Measurements from ENCODE around the gene CHST13.

The CHST13 gene

GRCh38 chr3:126518779-126519177 is 5.2 kb upstream of the CHST13 start:
- no peak for TF ChIP-seq FOXM1 (IDR thresholded peaks at IDR 0.05; ENCODE audit: borderline replicate concordance, low read depth)
- no peak for TF ChIP-seq USF1 (IDR thresholded peaks at IDR 0.05)
- TF ChIP-seq TCF12 (IDR thresholded peaks at IDR 0.05; ENCODE audit: low read depth) = no peak
- no peak for TF ChIP-seq EP300 (IDR thresholded peaks at IDR 0.05; ENCODE audit: borderline replicate concordance)
- no peak for TF ChIP-seq CEBPB (IDR thresholded peaks at IDR 0.05)
- TF ChIP-seq NFIC (IDR thresholded peaks at IDR 0.05) = no peak
- TF ChIP-seq CREB1 (IDR thresholded peaks at IDR 0.05; ENCODE audit: low read depth) = no peak
- TF ChIP-seq, protein P1, sequence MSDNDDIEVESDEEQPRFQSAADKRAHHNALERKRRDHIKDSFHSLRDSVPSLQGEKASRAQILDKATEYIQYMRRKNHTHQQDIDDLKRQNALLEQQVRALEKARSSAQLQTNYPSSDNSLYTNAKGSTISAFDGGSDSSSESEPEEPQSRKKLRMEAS (IDR thresholded peaks at IDR 0.05) = no peak
- no peak for TF ChIP-seq EGR1 (IDR thresholded peaks at IDR 0.05)
- TF ChIP-seq TEAD4 (IDR thresholded peaks at IDR 0.05) = no peak
- TF ChIP-seq TAF1 (IDR thresholded peaks at IDR 0.05; ENCODE audit: low read depth) = no peak
- no peak for TF ChIP-seq YY1 (IDR thresholded peaks at IDR 0.05; ENCODE audit: low read depth)
- TF ChIP-seq, protein P2, sequence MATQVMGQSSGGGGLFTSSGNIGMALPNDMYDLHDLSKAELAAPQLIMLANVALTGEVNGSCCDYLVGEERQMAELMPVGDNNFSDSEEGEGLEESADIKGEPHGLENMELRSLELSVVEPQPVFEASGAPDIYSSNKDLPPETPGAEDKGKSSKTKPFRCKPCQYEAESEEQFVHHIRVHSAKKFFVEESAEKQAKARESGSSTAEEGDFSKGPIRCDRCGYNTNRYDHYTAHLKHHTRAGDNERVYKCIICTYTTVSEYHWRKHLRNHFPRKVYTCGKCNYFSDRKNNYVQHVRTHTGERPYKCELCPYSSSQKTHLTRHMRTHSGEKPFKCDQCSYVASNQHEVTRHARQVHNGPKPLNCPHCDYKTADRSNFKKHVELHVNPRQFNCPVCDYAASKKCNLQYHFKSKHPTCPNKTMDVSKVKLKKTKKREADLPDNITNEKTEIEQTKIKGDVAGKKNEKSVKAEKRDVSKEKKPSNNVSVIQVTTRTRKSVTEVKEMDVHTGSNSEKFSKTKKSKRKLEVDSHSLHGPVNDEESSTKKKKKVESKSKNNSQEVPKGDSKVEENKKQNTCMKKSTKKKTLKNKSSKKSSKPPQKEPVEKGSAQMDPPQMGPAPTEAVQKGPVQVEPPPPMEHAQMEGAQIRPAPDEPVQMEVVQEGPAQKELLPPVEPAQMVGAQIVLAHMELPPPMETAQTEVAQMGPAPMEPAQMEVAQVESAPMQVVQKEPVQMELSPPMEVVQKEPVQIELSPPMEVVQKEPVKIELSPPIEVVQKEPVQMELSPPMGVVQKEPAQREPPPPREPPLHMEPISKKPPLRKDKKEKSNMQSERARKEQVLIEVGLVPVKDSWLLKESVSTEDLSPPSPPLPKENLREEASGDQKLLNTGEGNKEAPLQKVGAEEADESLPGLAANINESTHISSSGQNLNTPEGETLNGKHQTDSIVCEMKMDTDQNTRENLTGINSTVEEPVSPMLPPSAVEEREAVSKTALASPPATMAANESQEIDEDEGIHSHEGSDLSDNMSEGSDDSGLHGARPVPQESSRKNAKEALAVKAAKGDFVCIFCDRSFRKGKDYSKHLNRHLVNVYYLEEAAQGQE (IDR thresholded peaks at IDR 0.05; ENCODE audit: low read depth) = no peak
- TF ChIP-seq RAD21 (IDR thresholded peaks at IDR 0.05; ENCODE audit: low read depth) = no peak
- no peak for TF ChIP-seq ZBTB7A (IDR thresholded peaks at IDR 0.05; ENCODE audit: low read depth)

GRCh38 chr3:126519506-126520455 is 4.2 kb upstream of the CHST13 start:
- TF ChIP-seq YY1 (IDR thresholded peaks at IDR 0.05; ENCODE audit: low read depth) = no peak
- TF ChIP-seq CREB1 (IDR thresholded peaks at IDR 0.05; ENCODE audit: low read depth) = no peak
- TF ChIP-seq, protein P1 (IDR thresholded peaks at IDR 0.05) = no peak
- no peak for TF ChIP-seq RAD21 (IDR thresholded peaks at IDR 0.05; ENCODE audit: low read depth)
- no peak for TF ChIP-seq TCF12 (IDR thresholded peaks at IDR 0.05; ENCODE audit: low read depth)
- no peak for TF ChIP-seq TEAD4 (IDR thresholded peaks at IDR 0.05)
- no peak for TF ChIP-seq TAF1 (IDR thresholded peaks at IDR 0.05; ENCODE audit: low read depth)
- TF ChIP-seq EGR1 (IDR thresholded peaks at IDR 0.05) = no peak
- no peak for TF ChIP-seq NFIC (IDR thresholded peaks at IDR 0.05)
- no peak for TF ChIP-seq USF1 (IDR thresholded peaks at IDR 0.05)
- no peak for TF ChIP-seq ZBTB7A (IDR thresholded peaks at IDR 0.05; ENCODE audit: low read depth)
- TF ChIP-seq, protein P2 (IDR thresholded peaks at IDR 0.05; ENCODE audit: low read depth) = no peak
- TF ChIP-seq CEBPB (IDR thresholded peaks at IDR 0.05) = no peak

- TF ChIP-seq YY1 (IDR thresholded peaks at IDR 0.05; ENCODE audit: low read depth) (no peak), TEAD4 (IDR thresholded peaks at IDR 0.05) (no peak), CEBPB (IDR thresholded peaks at IDR 0.05) (no peak), ZBTB7A (IDR thresholded peaks at IDR 0.05; ENCODE audit: low read depth) (no peak), TCF12 (IDR thresholded peaks at IDR 0.05; ENCODE audit: low read depth) (no peak), EP300 (IDR thresholded peaks at IDR 0.05; ENCODE audit: borderline replicate concordance) (no peak), CREB1 (IDR thresholded peaks at IDR 0.05; ENCODE audit: low read depth) (no peak), RAD21 (IDR thresholded peaks at IDR 0.05; ENCODE audit: low read depth) (no peak), EGR1 (IDR thresholded peaks at IDR 0.05) (no peak), TAF1 (IDR thresholded peaks at IDR 0.05; ENCODE audit: low read depth) (no peak), USF1 (IDR thresholded peaks at IDR 0.05) (no peak), NFIC (IDR thresholded peaks at IDR 0.05) (no peak), FOXM1 (IDR thresholded peaks at IDR 0.05; ENCODE audit: borderline replicate concordance, low read depth) (no peak)
- TF ChIP-seq, protein P2 (IDR thresholded peaks at IDR 0.05; ENCODE audit: low read depth) = no peak
- TF ChIP-seq, protein P1 (IDR thresholded peaks at IDR 0.05) = no peak
These were observed 2.6 kb upstream of the CHST13 start for GRCh38 chr3:126521122-126521891.

All from Ishikawa (cell line).